Stimulated activated CD4-positive, alpha-beta T cell treated with anti-CD3 and anti-CD28 coated beads, Interleukin-2, amount 100 ng/mL, for 4 hours (primary cell): ENCODE data around the gene ABCB4.

Experiments
- DNase-seq: peaks from one replicate; pipeline ENCODE4 v3.0.0-alpha.2; 2020; ENCODE audit warnings: low read depth

The ABCB4 gene

GRCh38 chr7:87475359-87476178 is at the start of gene ABCB4:
Gene ABCB4, minus strand, starts transcription at chr7:87475680. Its CDS starts 215 bp downstream, at chr7:87475465.
- DNase-seq = no peak

GRCh38 chr7:87518735-87519134 is 43.3 kb upstream of the ABCB4 start:
- DNase-seq = no peak

DNA sequence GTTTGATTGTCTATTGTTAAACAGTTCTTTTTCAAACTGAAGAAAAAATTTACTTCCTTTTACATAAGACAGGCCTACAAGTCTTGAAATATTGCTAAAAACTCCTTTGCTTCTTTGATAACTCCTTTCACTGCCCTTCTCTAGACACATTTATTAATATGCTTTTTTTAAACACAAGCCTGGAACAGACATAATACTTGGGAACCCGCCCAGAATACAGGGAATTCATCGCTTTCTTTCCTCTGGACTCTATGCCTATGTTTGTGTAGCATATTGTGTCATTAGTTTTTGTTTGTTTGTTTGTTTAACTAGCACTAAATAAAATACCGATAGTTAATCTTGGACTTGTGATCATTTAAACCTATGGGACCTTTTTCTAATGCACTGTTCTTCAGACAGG is 42.4 kb upstream of the ABCB4 start:
- DNase-seq = no peak

DNA sequence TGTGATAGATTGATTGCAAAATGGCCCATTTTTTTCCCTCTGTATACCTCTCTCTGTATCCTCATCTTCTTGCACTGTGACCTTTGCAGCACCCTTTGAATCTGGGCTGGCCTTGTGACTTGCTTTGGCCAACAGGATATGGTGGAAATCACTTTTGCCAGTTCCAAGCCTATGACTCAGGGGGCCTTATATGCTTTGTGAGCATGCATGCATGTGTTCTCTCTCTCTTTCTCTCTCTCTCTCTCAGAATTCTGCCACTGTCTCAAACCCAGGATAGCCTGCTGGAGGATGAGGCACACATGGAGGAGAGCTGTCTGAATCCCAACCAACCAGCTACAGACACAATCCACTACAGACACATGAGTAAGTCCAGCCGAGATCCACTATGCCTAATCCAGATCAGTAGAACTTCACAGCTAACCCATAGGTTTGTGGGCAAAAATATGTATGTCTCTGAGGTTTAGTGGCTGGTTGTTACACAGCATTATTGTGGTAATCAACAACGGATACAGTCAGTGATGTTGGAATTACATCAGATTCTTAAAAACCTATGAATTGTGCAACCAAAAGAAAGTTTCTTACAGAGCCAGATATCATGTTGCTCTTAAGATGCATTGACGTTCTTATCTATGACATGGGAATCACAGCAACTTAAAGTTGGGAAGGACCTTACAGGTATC is 41.8 kb upstream of the ABCB4 start:
- no peak for DNase-seq

GRCh38 chr7:87513735-87514335 is 38.4 kb upstream of the ABCB4 start:
- no peak for DNase-seq

DNA sequence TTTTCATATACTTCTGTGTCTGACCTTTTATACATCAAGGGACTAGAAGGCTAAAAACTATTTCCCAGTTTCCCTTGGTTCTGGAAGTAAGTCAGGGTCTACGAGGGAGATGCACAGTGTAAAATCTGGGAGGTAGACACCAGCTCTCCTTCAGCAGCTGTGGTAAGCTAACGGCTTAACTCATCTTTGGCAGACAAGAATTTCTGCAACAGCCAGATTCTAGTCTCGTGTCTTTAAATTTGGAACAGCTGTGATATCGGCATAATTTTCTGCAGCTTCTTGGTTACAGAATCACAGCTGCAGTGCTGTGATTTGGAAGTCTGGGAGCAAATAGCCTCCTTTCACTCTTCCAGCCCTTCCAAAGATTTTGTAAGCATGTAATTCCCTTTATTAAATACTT is 37.4 kb upstream of the ABCB4 start:
- no peak for DNase-seq

GRCh38 chr7:87511510-87511909 is 36.0 kb upstream of the ABCB4 start:
- DNase-seq = no peak

DNA sequence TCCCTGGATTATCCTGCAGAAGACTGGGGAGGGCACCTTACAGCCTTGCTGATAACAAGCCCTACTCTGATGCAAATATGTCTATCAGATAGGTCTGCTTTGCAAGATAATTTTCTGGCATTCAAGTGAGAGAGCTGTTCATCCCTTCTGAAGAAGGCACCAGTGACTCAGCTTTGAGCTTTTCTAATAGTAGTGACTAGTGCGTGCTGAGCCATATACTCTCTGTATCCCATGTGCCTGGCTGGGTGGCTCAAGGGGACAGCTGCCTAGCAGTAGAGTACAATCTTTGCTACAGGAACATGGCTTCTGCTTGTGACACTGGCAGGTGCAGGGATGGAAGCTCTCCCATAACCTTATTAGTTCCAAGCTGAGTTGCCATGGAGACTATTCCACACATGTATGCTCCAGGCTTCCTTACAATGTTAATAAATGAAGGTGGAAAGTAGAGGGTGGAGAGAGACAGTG is 35.0 kb upstream of the ABCB4 start:
- DNase-seq = no peak

- DNase-seq = no peak
Observed at GRCh38 chr7:87507446-87507845, 32.0 kb upstream of the ABCB4 start.

GRCh38 chr7:87506246-87507180 is 31.0 kb upstream of the ABCB4 start:
- no peak for DNase-seq

DNA sequence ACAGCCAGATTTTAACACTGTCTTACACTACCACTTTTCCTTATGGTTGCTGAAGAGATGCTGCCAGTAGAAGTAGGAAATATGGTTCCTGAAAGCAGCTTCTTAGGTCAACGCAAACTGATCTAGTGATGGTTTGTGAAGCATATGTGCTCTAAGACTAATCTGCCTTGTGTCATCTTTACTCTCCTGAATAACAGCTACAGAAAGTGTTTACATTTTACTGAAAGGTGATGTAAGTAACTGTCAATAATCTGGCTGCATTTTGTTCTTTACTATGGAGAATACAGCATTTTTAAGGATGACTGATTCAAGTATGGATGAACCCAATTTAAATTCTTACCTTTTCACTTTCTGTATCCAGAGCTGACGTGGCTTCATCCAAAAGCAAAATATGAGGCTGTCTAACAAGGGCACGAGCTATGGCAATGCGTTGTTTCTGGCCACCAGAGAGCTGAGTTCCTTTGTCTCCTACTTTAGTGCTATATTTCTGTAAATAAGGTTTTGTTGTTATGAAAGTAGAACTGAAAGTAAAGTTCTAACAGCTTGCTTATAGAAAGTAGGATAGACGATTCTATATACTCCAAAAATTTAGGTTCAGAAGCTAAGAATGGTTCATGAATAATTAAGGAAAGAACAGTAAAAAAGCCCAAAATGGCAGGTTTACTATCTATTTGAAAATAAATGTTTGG is 30.2 kb upstream of the ABCB4 start:
- DNase-seq = no peak

DNA sequence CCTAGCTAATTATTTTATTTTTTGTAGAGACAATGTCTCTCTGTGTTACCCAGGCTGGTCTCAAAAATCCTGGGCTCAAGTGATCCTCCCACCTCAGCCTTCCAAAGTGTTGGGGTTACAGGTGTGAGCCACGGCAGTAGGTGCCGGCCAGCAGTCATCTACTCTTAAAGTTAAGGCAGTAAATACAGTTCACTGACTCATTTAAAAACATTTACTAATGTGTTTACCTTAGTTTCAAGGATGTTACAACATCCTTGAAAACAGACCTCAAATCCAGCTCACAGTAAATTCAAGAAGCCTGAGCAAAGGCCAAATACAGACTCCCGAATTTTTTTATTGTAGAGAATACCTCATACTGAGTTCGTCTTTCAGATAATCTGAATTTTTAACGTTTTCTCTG is 29.6 kb upstream of the ABCB4 start:
- no peak for DNase-seq

DNA sequence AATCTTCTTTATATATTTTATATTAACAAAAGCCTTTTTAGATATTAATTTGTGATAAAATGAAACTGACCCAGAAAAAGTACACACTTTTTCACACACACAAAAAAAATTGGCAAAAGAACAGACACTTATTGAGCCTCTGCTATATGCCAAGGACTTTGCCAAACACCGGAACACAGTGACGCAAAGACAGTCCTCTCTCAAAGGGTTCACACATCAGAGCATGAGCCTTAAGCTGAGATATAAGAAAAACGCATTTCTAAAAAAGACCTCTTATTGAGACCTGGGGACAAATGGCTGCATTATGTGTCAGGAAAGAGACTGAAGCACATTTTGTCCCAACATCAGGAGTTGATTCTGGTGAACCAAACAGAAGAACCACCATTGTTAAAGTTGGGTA is 24.0 kb upstream of the ABCB4 start:
- DNase-seq = no peak

GRCh38 chr7:87498893-87499292 is 23.4 kb upstream of the ABCB4 start:
- DNase-seq = no peak

DNA sequence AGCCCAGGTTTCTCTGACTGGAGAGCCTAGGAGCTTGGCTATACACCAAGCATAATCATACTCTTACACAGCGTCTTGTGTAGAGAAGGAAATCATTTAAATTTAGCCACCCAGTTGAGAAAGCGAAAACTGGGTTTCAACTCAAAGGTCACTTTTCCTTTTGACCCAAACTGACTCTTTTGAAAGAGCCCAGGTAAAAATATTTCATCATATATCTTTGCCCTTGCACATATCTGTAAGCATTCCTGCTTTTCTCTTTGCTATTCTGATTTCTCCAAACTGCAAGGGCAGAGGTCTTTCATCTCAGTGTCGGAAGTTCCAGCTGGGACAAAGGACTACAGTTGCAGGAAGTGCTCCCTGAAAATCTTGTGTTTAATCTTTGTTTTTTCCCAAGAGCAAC is 22.0 kb upstream of the ABCB4 start:
- no peak for DNase-seq

GRCh38 chr7:87495366-87495765 is 19.9 kb upstream of the ABCB4 start:
- no peak for DNase-seq

DNA sequence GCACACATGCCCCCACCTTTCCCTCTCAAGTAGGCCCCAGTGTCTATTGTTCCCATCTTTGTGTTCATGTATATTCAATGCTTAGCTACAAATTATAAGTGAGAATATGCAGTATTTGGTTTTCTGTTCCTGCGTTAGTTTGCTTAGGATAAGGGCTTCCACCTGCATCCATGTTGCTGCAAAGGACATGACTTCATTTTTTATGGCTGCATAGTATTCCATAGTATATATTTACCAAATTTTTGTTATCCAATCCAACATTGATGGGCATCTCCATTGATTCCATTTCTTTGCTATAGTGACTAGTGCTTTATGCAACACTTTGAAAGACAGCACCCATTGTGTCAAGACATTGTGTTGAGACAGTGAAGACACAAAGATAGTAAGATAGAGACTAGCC is 19.0 kb upstream of the ABCB4 start:
- DNase-seq = no peak

DNA sequence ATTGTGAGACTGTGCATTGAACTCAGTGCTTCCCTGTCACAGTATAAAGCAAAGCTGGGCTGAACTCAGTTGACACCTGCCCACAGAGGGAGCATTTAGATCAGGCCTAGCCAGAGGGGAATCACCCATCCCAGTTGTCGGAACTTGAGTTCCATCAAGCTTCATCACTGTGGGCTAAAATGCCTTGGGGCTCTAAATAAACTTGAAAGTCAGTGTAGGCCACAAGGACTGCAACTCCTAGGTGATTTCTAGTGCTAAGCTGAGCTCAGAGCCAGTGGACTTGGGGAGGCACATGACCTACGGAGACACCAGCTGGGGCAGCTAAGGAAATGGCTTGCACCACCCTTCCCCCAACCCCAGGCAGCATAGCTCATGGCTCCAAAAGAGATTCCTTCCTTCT is 7.7 kb upstream of the ABCB4 start:
- no peak for DNase-seq

DNA sequence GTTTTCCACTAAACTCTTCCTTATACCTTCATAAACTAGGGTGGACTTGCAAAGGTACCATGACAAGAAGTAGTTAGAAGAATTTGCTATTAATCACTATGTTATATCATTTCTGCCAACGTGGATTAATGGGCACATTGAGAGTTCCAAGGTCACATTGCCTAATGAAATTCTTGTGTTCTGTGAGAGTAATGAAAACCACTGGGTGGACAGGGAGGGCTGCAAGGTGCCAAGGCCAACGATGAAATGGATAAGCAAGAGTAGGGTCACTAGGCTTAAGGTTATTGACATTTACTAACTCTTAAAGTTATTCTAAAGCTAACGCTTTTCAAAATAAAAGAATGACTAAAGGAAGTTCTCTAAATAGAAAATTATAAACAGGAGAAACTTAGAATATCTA is 6.6 kb upstream of the ABCB4 start:
- DNase-seq = no peak

DNA sequence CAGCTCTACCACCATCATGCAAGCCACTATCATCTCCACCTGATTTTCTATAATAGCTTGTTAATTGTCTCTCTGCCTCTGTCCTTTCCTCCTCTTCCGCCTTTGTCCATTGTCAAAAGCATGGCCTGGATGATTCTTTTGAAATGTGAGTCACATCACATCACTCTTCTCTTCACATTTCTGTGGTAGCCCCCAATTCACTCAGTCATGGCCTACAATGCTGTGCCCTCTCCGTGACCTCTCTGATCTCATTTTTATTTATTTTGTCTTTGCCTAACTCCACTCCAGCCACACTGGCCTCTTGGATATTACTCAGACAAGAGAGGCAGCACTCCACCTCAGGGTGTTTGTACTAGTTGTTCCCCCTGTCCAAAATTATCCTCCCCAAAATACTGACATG is 4.9 kb upstream of the ABCB4 start:
- DNase-seq = no peak

DNA sequence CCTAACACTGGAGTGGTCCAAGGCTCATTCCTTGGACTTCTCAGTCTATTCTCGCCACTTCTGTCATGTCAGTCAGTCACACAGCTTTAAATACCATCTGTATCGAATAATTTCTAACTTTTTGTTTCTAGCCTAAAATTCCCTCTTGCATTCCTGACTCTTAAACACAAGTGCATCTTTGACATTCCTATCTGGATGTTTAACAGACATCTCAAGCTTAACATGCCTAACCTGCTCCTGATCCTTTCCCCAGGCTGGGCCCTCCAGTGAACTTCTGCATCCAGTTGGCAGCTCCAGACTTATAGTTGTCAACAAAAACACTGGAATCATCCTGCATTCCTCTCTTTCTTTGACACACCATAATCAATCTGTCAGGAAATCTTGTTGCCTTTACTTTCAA is 4.5 kb upstream of the ABCB4 start:
- DNase-seq = no peak

DNA sequence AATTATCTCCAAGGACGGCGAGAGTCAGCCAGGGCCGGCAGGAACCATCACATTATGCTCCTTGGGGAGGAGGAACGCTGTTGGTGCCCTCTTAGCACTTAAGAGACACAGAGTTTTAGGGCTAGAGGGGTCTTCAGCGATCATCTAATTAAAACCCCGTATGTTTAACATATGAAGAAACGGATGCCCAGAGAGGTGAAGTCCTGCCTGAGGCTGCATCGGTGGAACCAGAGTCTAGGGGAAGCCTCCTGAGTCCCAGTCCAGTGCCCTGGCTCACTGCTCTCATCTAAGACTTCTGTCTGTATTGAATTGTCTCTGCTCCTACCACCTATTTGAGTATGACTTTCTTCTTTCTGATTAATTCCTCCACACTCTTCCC is 688 bp upstream of the ABCB4 start:
- no peak for DNase-seq
